Embryonic facial prominence (tissue), 1 donor: Measurements from ENCODE around the gene NRROS.

Source experiments
- DNase-seq: peaks from one replicate; pipeline ENCODE4 v3.0.0-alpha.2; 2016; ENCODE audit errors: extremely low spot score

Gene NRROS

GRCh38 chr3:196684548-196685407 lies 45.3 kb downstream of the NRROS start:
- DNase-seq, result peak; percentile 34

GRCh38 chr3:196686436-196686835 lies 46.9 kb downstream of the NRROS start:
- no peak for DNase-seq

GRCh38 chr3:196688349-196688748 lies 48.9 kb downstream of the NRROS start:
- no peak for DNase-seq

- DNase-seq, result no peak
Observed at GRCh38 chr3:196689941-196690660, 50.6 kb downstream of the NRROS start.

- DNase-seq, result no peak
Observed at GRCh38 chr3:196691386-196691785, 51.9 kb downstream of the NRROS start.

GRCh38 chr3:196694202-196694638 lies 54.7 kb downstream of the NRROS start:
- DNase-seq, result no peak

- DNase-seq, result no peak
Observed at GRCh38 chr3:196694941-196695848, 55.7 kb downstream of the NRROS start.

- DNase-seq, result no peak
Observed at GRCh38 chr3:196695849-196696226, 56.3 kb downstream of the NRROS start.

- DNase-seq, result no peak
Observed at GRCh38 chr3:196697270-196697669, 57.8 kb downstream of the NRROS start.

- DNase-seq, result no peak
Observed at GRCh38 chr3:196699749-196700148, 60.3 kb downstream of the NRROS start.

- DNase-seq, result no peak
Observed at GRCh38 chr3:196700801-196701200, 61.3 kb downstream of the NRROS start.

GRCh38 chr3:196706327-196706726 lies 66.8 kb downstream of the NRROS start:
- DNase-seq, result no peak

GRCh38 chr3:196706731-196707130 lies 67.2 kb downstream of the NRROS start:
- no peak for DNase-seq

- no peak for DNase-seq
Observed at GRCh38 chr3:196707566-196707965, 68.1 kb downstream of the NRROS start.

GRCh38 chr3:196708467-196708866 lies 69.0 kb downstream of the NRROS start:
- no peak for DNase-seq
